MG63 (cell line): ENCODE measurements around the gene CES2. TPM values are rescaled to one million over a fixed set of nuclear protein-coding genes. Genes with fewer than 3 reads are reported as not detected.
"Not testable (repeated sequence)": the region's sequence is repeated elsewhere in the genome, so short reads cannot be mapped to it uniquely, and the experiment has no call there.

ENCODE experiments used
- DNase-seq: peaks from one replicate; pipeline ENCODE4 v3.0.0-alpha.2; 2020
- H3K27me3 ChIP-seq: fragments of 250-450 bp; sonication (Bioruptor Pico); 2 replicates; pipeline ENCODE4 v1.5.1; 2020; ENCODE audit warnings: mild to moderate bottlenecking, moderate library complexity
- H3K36me3 ChIP-seq: fragments of 250-450 bp; sonication (Bioruptor Pico); 2 replicates; pipeline ENCODE4 v1.5.1; 2020; ENCODE audit warnings: mild to moderate bottlenecking, moderate library complexity
- H3K4me3 ChIP-seq: fragments of 250-450 bp; sonication (Bioruptor Pico); 2 replicates; pipeline ENCODE4 v1.5.1; 2020; ENCODE audit warnings: mild to moderate bottlenecking, moderate library complexity
- H3K9me3 ChIP-seq: fragments of 250-450 bp; sonication (Bioruptor Pico); 2 replicates; pipeline ENCODE4 v1.5.1; 2020; ENCODE audit warnings: mild to moderate bottlenecking, moderate library complexity
- total RNA-seq: library from RNA; depleted of rRNA; stranded (reverse); fragments of >200 nt; shearing (Covaris generic); gene quantifications from 2 replicates; pipeline ENCODE4 v1.2.3, GENCODE V29; 2014; ENCODE audit warnings: low replicate concordance

CES2 gene
- total RNA-seq, 1 experiment from 2014 or later: 32.7 TPM

DNA sequence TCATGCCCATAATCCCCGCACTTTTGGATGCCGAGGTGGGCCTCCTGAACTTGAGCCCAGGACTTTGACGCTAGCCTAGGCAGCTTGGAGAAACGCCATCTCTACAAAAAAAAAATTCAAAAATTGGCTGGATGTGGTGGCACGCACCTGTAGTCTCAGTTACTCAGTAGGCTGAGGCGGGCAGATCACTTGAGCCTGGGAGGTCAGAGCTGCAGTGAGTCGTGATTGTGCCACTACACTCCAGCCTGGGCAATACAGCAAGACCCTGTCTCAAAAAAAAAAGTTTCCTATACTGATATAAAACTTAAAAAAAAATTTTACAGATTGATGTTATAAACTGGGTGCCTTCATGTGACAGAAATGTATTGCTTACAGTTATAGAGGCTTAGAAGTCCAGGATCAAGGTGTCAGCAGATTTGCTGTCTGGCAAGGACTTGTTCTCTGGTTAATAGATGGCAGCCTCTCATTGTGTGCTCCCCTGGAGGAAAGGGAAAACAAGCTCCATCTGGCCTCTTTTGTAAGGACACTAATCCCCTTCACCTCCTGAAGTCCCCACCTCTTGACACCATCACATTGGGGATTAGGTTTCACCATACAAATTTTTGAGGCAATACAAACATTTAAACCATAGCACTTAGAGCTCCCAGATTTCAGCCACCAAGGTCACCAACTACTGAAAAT lies 17.3 kb downstream of the CES2 start:
- DNase-seq: no peak
- Histone ChIP-seq H3K4me3 (no peak overlapping the region), H3K36me3 (no peaks in the 10 kb centered on the region), H3K9me3 (no peaks in the 10 kb centered on the region), H3K27me3 (no peaks in the 10 kb centered on the region)

DNA sequence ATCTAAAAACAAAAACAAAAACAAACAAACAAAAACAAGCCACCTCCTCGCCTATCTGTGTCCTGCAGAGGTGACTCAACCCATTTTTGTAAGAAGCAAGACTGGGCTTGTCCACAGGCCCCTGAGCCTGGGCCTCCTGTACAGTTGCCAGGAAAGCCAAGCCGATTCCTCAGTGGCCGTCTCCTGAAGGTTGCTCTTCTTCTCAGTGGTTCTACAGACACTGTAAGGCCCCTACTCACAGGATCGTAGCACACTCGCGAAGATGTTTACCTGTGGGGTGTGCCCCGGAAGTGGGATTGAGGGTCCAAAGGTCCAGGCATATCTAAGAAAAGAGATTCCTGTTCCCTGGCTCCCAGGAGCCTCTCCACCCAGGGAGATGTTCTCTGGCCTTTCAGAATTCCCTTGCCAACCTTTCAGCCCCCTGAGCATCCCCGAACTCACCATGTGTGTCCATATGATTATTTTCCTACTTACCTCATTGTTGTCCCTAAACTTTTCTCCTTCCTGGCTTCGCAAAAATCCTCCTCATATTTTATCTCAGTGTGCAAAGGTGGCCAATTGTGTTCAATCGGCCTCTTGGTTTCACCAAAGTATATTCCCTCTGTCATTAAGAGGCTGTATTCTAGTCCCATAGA lies 18.3 kb downstream of the CES2 start:
- DNase-seq: no peak

DNA sequence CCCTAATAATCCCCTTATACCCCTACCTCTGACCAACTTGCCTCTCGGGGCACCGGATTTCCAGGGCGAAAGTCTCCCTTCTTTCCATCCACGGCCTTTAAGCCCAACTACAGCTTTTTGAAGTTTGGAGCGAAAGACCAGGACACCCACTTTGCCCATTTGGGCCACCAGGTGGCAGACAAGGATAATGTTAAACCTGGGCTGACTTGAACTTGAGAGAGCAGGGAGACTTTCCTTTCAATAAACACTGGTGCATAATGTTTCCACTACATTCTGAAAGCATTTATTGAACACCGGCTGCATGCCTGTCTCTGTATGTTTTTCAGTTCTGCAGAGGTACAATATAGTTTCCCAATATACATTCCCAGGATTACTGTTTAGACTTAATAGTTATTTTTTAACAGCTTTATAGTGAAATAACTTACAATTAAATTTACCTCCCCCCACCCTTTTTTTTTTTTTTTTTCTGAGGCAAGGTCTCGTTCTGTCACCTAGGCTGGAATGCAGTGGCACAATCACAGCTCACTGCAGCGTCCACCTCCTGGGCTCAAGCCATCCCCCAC lies 18.9 kb downstream of the CES2 start:
- no peaks in the 10 kb centered on the region for H3K27me3 ChIP-seq
- no peaks in the 10 kb centered on the region for H3K36me3 ChIP-seq
- peak; percentile 38 for DNase-seq
- H3K4me3 ChIP-seq: no peak overlapping the region
- no peaks in the 10 kb centered on the region for H3K9me3 ChIP-seq

More for the DNA sequence above, 18.3 kb downstream of the CES2 start:
- Histone ChIP-seq H3K36me3 (no peaks in the 10 kb centered on the region), H3K27me3 (no peaks in the 10 kb centered on the region), H3K4me3 (no peak overlapping the region), H3K9me3 (no peaks in the 10 kb centered on the region)

DNA sequence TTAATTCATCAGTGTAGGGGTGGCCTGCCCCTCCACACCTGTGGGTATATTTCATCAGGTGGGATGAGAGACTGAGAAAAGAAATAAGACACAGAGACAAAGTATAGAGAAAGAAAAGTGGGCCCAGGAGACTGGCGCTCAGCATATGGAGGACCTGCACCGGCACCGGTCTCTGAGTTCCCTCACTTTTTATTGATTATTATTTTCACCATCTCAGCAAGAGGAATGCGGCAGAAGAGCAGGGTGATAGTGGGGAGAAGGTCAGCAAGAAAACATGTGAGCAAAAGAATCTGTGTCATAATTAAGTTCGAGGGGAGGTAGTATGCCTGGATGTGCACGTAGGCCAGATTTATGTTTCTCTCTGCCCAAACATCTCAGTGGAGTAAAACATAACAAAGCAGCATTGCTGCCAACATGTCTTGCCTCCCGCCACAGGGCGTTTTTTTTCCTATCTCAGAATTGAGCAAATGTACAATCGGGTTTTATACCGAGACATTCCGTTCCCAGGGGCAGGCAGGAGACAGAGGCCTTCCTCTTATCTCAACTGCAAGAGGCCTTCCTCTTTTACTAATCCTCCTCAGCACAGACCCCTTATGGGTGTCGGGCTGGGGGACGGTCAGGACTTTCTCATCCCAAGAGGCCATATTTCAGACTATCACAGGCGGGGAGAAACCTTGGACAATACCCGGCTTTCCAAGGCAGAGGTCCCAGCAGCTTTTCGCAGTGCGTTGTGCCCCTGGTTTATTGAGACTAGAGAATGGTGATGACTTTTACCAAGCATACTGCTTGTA lies 20.2 kb downstream of the CES2 start:
- not testable (repeated sequence) for H3K36me3 ChIP-seq, H3K4me3 ChIP-seq, DNase-seq, H3K27me3 ChIP-seq, H3K9me3 ChIP-seq

DNA sequence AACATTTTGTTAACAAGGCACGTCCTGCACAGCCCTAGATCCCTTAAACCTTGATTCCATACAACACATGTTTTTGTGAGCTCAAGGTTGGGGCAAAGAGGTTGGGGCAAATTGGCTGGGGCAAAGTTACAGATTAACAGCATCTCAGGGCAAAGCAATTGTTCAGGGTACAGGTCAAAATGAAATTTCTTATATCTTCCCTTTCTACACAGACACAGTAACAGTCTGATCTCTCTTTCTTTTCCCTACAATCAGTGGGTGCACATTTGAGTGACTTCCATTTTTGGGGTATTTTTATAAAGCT lies 20.8 kb downstream of the CES2 start:
- not testable (repeated sequence) for DNase-seq, H3K4me3 ChIP-seq, H3K36me3 ChIP-seq, H3K27me3 ChIP-seq, H3K9me3 ChIP-seq

DNA sequence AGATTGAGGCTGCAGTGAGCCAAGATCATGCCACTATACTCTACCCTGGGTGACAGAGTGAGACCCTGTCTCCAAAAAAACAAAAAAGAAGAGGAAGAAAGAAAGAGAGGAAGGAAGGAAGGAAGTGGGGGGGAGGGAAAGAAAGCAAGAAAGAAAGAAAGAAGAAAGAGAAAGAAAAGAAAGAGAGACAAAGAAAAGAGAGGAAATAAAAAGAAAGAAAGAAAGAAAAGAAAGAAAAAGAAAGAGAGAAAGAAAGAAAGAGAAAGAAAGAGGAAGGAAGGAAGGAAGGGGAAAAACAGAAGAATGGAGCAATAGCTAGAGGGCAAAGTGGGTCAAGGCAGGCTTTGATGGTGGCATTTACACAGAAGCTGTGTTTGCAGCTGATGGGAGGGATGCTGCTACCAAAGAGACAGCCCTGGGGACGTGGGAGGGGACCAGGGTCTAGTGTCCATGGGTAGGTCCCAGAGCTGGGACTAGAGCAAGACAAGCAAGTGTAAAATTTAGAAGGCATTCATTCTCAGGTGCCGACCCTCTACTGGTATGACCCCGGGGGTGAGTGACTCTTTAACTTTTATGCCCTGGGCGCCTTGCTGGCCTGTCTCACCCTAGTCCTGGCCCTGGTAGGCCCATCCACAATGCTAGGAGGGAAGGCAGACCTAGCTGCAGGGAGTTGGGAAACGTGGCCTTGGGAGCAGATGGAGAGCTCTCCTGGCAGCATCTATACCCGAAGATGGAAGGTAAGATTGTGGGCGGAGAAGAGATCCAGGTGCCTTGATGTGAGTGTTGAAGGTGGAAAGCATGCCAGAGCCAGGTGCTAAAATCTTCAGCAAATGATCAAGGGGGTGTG lies 23.8 kb downstream of the CES2 start:
- no peak for DNase-seq
- Histone ChIP-seq H3K4me3 (no peak overlapping the region), H3K36me3 (no peaks in the 10 kb centered on the region), H3K9me3 (no peaks in the 10 kb centered on the region), H3K27me3 (no peaks in the 10 kb centered on the region)

DNA sequence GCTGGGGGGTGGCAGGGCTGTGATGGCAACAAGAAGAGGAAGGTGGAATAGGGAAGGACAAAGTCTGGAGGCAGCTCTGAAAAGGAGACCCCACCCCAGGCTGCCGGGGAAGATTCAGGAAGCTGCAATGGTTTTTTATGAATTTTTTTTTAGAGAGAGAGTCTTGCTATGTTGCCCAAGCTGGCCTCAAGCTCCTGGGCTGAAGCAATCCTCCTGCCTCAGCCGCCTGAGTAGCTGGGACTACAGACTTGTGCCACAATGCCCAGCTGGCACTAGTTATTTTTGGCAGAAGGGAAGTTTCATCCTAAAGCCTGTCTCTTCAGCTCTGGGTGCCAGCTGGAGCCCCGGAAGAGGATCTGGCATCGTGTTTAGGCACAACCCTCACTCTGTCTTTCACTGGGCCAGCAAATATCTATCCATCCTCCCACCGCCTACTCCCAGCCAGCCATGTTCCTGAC lies 24.4 kb downstream of the CES2 start:
- Histone ChIP-seq H3K9me3 (no peaks in the 10 kb centered on the region), H3K36me3 (no peaks in the 10 kb centered on the region), H3K27me3 (no peaks in the 10 kb centered on the region), H3K4me3 (no peak overlapping the region)
- DNase-seq: no peak

DNA sequence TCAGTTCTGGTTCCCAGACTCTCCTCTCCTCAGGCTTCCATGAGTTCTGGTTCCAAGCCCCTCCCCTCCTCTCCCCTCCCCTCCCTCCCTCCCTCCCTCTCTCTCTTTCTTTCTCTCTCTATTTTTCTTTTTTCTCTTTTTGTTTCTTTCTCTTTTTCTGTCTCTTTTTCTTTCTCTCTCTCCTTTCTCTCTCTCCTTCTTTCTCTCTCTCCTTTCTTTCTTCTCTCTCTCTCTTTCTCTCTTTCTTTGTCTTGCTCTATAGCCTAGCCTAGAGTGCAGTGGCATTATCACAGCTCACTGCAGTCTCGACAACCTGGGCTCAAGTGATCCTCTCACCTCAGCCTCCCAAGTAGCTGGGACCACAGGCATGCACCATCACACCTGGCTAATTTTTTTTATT lies 25.0 kb downstream of the CES2 start:
- Histone ChIP-seq H3K9me3 (no peaks in the 10 kb centered on the region), H3K36me3 (no peaks in the 10 kb centered on the region), H3K4me3 (no peak overlapping the region), H3K27me3 (no peaks in the 10 kb centered on the region)
- no peak for DNase-seq

DNA sequence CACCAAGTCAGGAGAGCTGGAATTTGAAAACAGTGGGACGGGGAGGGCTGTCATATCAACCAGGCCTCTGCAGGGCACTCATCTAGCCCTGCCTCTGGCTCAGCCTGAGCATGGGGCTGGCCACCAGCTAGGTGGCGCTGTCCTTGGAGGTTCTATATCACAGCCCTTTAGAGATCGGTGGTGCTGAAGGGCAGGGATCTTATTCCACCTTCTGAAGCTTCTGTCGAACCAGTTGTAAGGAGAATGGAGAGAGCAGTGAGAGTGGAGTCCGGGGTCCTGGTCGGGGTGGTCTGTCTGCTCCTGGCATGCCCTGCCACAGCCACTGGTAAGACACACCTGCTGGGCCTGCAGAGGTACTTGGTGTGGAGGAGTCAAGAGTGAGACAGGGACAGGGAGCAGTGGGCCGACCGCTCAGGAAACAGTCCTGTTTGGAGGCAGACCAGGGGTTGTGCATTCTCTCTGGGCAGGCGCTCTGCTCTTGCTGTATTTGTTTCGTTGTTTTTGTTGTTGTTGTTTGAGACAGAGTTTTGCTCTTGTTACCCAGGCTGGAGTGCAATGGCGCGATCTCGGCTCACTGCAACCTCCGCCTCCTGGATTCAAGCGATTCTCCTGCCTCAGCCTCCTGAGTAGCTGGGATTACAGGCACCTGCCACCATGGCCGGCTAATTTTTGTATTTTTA lies 25.9 kb downstream of the CES2 start, which contains the start of gene CES3:
Gene CES3 (plus strand): TSS at position 202 of the 680 bp plus-strand sequence. CDS start 42 bp downstream, at position 244.
- Histone ChIP-seq H3K9me3 (no peaks in the 10 kb centered on the region), H3K27me3 (no peaks in the 10 kb centered on the region), H3K4me3 (peak within 1 kb of the TSS; percentile 61), H3K36me3 (no peaks in the 10 kb centered on the region)
- DNase-seq: peak; percentile 79

DNA sequence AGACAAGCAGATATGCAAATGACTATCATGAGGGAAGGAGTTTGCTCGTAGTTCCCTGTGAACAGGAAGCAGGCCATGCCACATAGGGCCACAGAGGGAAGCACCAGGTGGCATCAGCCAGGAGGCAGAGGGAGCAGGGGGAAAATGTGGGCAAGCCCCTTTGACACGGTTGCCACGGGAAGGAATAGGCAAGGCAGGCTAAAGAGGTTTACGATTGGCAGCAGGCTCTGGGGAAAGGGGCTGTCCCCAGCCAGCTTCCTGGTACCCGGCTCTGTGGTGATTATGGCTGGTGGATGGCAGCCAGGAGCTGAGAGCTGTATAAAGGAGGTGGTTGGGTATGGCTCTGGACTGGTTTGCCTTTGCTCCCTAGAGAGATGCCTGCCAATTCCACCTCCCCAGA lies 26.6 kb downstream of the CES2 start:
- Histone ChIP-seq H3K9me3 (no peaks in the 10 kb centered on the region), H3K27me3 (no peaks in the 10 kb centered on the region), H3K36me3 (no peaks in the 10 kb centered on the region), H3K4me3 (peak overlapping the region; percentile 61)
- peak; percentile 20 for DNase-seq

DNA sequence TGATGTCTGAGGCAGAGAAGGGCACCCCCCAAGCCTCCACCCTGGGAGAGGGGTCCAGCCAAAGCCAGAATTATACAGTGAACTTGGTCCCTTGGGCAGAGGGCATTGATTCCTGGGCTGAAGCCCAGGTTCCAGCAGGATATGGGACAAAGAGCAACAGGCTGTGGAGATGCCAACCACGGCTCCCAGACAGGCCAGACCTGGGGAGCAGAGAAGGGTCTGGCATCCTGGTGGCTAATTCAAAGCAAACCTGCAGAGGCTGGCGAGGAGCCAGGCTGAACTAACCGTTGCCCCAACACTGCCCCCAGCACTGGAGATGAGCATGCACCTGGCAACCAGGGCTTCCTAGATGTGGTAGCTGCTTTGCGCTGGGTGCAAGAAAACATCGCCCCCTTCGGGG lies 28.7 kb downstream of the CES2 start:
- Histone ChIP-seq H3K4me3 (no peak overlapping the region), H3K27me3 (no peaks in the 10 kb centered on the region), H3K36me3 (no peaks in the 10 kb centered on the region), H3K9me3 (no peaks in the 10 kb centered on the region)
- no peak for DNase-seq

DNA sequence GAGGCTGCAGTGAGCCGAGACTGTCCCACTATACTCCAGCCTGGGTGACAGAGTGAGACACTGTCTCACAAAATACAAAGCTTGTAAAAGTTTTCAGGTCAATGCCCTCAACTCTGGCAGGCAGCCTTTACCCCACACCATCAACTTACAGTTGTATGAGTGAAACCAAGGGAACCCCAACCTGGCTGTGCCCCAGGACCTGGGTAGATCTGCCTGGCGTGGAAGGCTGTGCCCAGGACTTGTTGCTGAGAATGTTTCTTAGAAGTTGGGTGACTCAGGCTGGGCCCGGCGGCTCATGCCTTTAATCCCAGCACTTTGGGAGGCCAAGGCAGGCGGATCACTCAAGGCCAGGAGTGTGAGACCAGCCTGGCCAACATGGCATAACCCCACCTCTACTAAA lies 33.5 kb downstream of the CES2 start:
- DNase-seq: no peak
- H3K9me3 ChIP-seq: no peaks in the 10 kb centered on the region
- H3K27me3 ChIP-seq: no peaks in the 10 kb centered on the region

DNA sequence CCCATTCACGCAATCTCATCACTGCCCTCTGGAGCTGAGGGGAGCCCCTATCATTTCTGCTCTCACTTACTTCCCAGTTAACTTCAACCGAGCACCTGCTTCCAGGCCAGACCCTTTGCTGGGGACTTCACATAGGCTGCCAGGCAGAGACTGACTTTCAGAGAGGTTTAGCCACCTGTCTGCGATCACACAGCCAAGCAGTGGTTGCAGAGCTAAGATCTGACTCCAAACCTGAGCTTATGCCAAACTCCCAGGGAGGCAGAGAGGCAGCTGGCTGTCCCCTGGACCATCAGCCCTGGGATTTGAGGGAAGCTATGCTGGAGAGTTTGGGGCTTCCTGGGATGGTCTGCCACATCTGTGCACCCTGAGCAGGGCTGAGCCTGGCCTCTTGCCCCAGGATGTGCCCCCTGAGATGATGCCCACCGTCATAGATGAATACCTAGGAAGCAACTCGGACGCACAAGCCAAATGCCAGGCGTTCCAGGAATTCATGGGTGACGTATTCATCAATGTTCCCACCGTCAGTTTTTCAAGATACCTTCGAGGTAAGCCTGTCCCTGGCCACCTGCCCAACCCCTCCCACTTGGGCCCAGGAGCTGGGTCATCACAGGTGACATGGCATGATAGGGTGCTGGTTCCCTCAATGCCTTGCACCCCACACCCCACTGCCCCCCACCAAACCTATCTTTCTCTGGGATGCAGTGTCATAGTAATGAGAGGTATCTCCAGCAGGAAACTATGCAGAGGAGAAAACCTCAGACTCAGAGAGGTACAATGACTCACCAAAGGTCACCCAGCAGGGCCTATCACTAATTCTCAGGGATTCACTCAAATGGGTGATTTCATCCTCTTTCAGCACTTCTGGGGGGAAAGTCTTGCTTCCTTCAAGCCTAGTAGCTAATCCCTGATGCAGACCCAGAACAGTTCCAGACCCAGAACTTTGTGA lies 35.7 kb downstream of the CES2 start:
- no peaks in the 10 kb centered on the region for H3K36me3 ChIP-seq
- no peak for DNase-seq
- no peak overlapping the region for H3K4me3 ChIP-seq
- no peaks in the 10 kb centered on the region for H3K9me3 ChIP-seq
- no peaks in the 10 kb centered on the region for H3K27me3 ChIP-seq

More for the DNA sequence above, 33.5 kb downstream of the CES2 start:
- Histone ChIP-seq H3K4me3 (no peak overlapping the region), H3K36me3 (no peaks in the 10 kb centered on the region)

DNA sequence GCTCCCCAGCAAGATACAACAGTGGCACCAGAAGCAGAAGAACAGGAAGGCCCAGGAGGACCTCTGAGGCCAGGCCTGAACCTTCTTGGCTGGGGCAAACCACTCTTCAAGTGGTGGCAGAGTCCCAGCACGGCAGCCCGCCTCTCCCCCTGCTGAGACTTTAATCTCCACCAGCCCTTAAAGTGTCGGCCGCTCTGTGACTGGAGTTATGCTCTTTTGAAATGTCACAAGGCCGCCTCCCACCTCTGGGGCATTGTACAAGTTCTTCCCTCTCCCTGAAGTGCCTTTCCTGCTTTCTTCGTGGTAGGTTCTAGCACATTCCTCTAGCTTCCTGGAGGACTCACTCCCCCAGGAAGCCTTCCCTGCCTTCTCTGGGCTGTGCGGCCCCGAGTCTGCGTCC lies 37.7 kb downstream of the CES2 start:
- no peak overlapping the region for H3K4me3 ChIP-seq
- H3K9me3 ChIP-seq: no peaks in the 10 kb centered on the region
- H3K36me3 ChIP-seq: no peaks in the 10 kb centered on the region
- H3K27me3 ChIP-seq: no peaks in the 10 kb centered on the region
- no peak for DNase-seq

DNA sequence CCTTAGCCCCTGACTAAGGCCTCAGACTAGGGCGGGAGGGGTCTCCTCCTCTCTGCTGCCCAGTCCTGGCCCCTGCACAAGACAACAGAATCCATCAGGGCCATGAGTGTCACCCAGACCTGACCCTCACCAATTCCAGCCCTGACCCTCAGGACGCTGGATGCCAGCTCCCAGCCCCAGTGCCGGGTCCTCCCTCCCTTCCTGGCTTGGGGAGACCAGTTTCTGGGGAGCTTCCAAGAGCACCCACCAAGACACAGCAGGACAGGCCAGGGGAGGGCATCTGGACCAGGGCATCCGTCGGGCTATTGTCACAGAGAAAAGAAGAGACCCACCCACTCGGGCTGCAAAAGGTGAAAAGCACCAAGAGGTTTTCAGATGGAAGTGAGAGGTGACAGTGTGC lies 38.4 kb downstream of the CES2 start:
- H3K27me3 ChIP-seq: no peaks in the 10 kb centered on the region
- no peaks in the 10 kb centered on the region for H3K9me3 ChIP-seq
- H3K36me3 ChIP-seq: no peaks in the 10 kb centered on the region
- H3K4me3 ChIP-seq: no peak overlapping the region
- no peak for DNase-seq
